ENCODE measurements around the gene SSB. TPM values are rescaled to one million over a fixed set of nuclear protein-coding genes. Genes with fewer than 3 reads are reported as not detected.
"Not testable (repeated sequence)": the region's sequence is repeated elsewhere in the genome, so short reads cannot be mapped to it uniquely, and the experiment has no call there.

The SSB gene
- total and polyA plus RNA-seq, 2 of the 13 experiments (the other 11 are each of a cell fraction or from before 2014, with no cell fraction given): 109 to 208 TPM

GRCh38 chr2:169760798-169761197, 37.9 kb upstream of the SSB start:
- H3K9ac ChIP-seq (ENCODE audit: insufficient read depth, low read depth, low read length); BruUV-seq (replicated peaks); H3K36me3 ChIP-seq (replicated peaks in 1 of 2; ENCODE audit: control insufficient read depth in 1 of 2, insufficient read depth in 2 of 2, low read length in 2 of 2); in situ Hi-C loops (cut with HindIII; ENCODE audit: extremely low pct_ligation_motif_present, low pct_unique_long_range_greater_than_20kb); CTCF ChIA-PET (ENCODE audit: low intra/inter-chr PET ratio, low total read pairs); DNase-seq (ENCODE audit: low spot score); H3K79me2 ChIP-seq (ENCODE audit: insufficient read depth, low read length); FAIRE-seq; H2AFZ ChIP-seq (ENCODE audit: low read length); H4K20me1 ChIP-seq (ENCODE audit: insufficient read depth, low read length); H3K27me3 ChIP-seq (ENCODE audit: control insufficient read depth in 1 of 2, insufficient read depth in 2 of 2, low read length in 2 of 2); H3K9me3 ChIP-seq (ENCODE audit: low read length): not testable (repeated sequence)
- H3K4me3 ChIP-seq (replicated peaks in 1 of 3; ENCODE audit: insufficient read depth in 1 of 3, low read depth in 2 of 3, low read length in 3 of 3): peak overlapping the region in 2 of 3 experiments; percentile 25 to 35; a peak in 2 of 6 replicates
- H3K4me1 ChIP-seq (ENCODE audit: insufficient read depth, low read length): peaks cover 59% of the 10 kb centered on the region
- 77% methylated on average over 3 of the region's 3 CpGs for WGBS (ENCODE audit: low lambda C conversion rate)
- peak overlapping the region; percentile 65; the same call in 1 of the 2 replicates for H3K4me2 ChIP-seq (ENCODE audit: low read depth, low read length)
- ATAC-seq: peak; percentile 8; the same call in 2 of the 3 replicates
- intact Hi-C loops (cut with micrococcal nuclease; ENCODE audit: unreplicated experiment): loop anchor here (2.0 kb wide), 1 partner anchor 174 kb away; no protein-coding TSS in a partner anchor
- 0 out of 2 replicates have a peak, but pooled peaks have one; percentile 25 for TF ChIP-seq ZNF280D (CRISPR knock-in tag; IDR thresholded peaks at IDR 0.05)
- 0 out of 2 replicates have a peak, but pooled peaks have one; percentile 1 for TF ChIP-seq ZNF574 (CRISPR knock-in tag; IDR thresholded peaks at IDR 0.05)
- peak; percentile 76 for TF ChIP-seq ZNF770 (CRISPR knock-in tag; IDR thresholded peaks at IDR 0.05)
- TF ChIP-seq CEBPG (CRISPR knock-in tag; IDR thresholded peaks at IDR 0.05): 0 out of 2 replicates have a peak, but pooled peaks have one; percentile 2
- H3K27ac ChIP-seq (ENCODE audit: extremely low read length, insufficient read depth, low read length): peak overlapping the region; percentile 48
- POLR2A ChIA-PET: interaction anchor here (1.5 kb wide), 2 partner anchors 11 to 26 kb away, joined by 4 to 7 read pairs; partner anchors contain the start of gene KLHL23

All from HepG2 (cell line).